Fibroblast of lung (primary cell): Measurements from ENCODE around the gene NEB.

Source experiments
- EZH2 ChIP-seq: IDR thresholded peaks from 2 replicates; pipeline ENCODE4 v1.5.1; 2012; ENCODE audit warnings: low read length, control low read depth, mild to moderate bottlenecking; ENCODE audit errors: missing control alignments
- TF ChIP-seq, protein P1 (sequence below), 2 donors: IDR thresholded peaks in 1 of 2; conservative IDR thresholded peaks in 1 of 2; 1 replicate in 1 of 2; 2 replicates in 1 of 2; pipeline ENCODE4 v1.5.1; 2011 to 2012; ENCODE audit warnings: low read length in 2 of 2, control low read depth in 1 of 2, inconsistent platforms in 1 of 2, low read depth in 1 of 2, mild to moderate bottlenecking in 1 of 2

DNA sequence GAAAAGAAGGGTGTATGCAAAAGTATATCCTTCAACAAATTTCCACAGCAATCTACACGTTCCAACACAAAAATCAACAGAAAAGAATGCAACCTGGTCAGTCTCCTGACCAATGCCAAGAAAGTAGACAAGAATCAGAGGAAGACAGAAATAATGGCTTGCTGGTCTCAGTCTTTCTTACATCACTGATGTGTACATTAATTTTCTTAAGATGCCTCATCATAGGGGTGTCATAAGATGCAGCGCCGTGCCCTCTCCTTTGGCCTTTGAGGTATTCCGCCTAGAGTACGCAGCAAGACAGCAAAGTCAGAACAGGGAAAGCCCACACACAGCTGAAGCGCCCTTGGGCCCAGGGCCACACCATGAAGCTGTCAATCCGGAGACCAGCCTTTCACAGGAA is 211.7 kb downstream of the NEB start:
- no peak for TF ChIP-seq EZH2
- TF ChIP-seq, protein P1, sequence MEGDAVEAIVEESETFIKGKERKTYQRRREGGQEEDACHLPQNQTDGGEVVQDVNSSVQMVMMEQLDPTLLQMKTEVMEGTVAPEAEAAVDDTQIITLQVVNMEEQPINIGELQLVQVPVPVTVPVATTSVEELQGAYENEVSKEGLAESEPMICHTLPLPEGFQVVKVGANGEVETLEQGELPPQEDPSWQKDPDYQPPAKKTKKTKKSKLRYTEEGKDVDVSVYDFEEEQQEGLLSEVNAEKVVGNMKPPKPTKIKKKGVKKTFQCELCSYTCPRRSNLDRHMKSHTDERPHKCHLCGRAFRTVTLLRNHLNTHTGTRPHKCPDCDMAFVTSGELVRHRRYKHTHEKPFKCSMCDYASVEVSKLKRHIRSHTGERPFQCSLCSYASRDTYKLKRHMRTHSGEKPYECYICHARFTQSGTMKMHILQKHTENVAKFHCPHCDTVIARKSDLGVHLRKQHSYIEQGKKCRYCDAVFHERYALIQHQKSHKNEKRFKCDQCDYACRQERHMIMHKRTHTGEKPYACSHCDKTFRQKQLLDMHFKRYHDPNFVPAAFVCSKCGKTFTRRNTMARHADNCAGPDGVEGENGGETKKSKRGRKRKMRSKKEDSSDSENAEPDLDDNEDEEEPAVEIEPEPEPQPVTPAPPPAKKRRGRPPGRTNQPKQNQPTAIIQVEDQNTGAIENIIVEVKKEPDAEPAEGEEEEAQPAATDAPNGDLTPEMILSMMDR (conservative IDR thresholded peaks at IDR 0.05 in 1 of 2, IDR thresholded peaks at IDR 0.05 in 1 of 2; ENCODE audit: low read depth in 1 of 2, low read length in 2 of 2), result no peak
